HepG2 (cell line): ENCODE results near the gene SLC28A1. TPM values are rescaled to one million over a fixed set of nuclear protein-coding genes. Genes with fewer than 3 reads are reported as not detected.

ENCODE experiments used
- ATAC-seq: fragments of 200-7000 bp; cut with Tn5 transposase; 3 replicates; pipeline ENCODE4 v1.9.1; 2020; ENCODE audit warnings: mild to moderate bottlenecking, moderate library complexity
- BruUV-seq: library from RNA; stranded (reverse); fragments of 400-500 nt; replicated peaks from 2 replicates; lab custom pipeline; 2021; lab: Mats Ljungman, UMichigan
- CTCF ChIA-PET: fragments of 300-600 bp; formaldehyde crosslinking; extraction: SDS; loops from one replicate; lab custom pipeline; 2021; ENCODE audit warnings: low total read pairs, inconsistent platforms, low intra/inter-chr PET ratio; lab: Yijun Ruan, JAX
- POLR2A ChIA-PET: fragments of 350-600 bp; sonication (Branson Sonifier 250); formaldehyde crosslinking; loops from one replicate; lab custom pipeline; 2020; ENCODE audit warnings: antibody characterized with exemption, inconsistent platforms; lab: Yijun Ruan, JAX
- DNase-seq: peaks from one replicate; pipeline ENCODE4 v3.0.0-alpha.2; 2015; ENCODE audit warnings: low spot score
- FAIRE-seq: peaks from 3 replicates; lab custom pipeline; 2011; peaks lifted over from hg19 to GRCh38; lab: Jason Lieb, UNC
- H2AFZ ChIP-seq: one replicate; pipeline ENCODE4 v1.6.1; 2011; ENCODE audit warnings: low read length, inconsistent platforms
- H3K27ac ChIP-seq: fragments of 300-600 bp; 3 replicates; pipeline ENCODE4 v1.8.0; 2011; ENCODE audit warnings: mixed run types, mild to moderate bottlenecking, mixed read lengths, low read length, inconsistent platforms; ENCODE audit not compliant: insufficient read depth; ENCODE audit errors: extremely low read length
- H3K27me3 ChIP-seq, 2 experiments: fragments of 200-600 bp in 1 of 2; 2 replicates in 1 of 2; 3 replicates in 1 of 2; pipeline versions ENCODE4 v1.6.0 to v1.8.0; 2011; ENCODE audit warnings: low read length in 2 of 2, mild to moderate bottlenecking in 2 of 2, moderate library complexity in 2 of 2, inconsistent platforms in 1 of 2; ENCODE audit not compliant: insufficient read depth in 2 of 2, control insufficient read depth in 1 of 2
- H3K36me3 ChIP-seq, 2 experiments: fragments of 200-600 bp in 1 of 2; replicated peaks in 1 of 2; 2 replicates in 1 of 2; 3 replicates in 1 of 2; pipeline versions ENCODE4 v1.5.1 to v1.8.0; 2011; ENCODE audit warnings: low read length in 2 of 2, inconsistent platforms in 1 of 2; ENCODE audit not compliant: insufficient read depth in 2 of 2, control insufficient read depth in 1 of 2
- H3K4me1 ChIP-seq: 2 replicates; pipeline ENCODE4 v1.5.1; 2012; ENCODE audit warnings: low read length, inconsistent platforms; ENCODE audit not compliant: insufficient read depth
- H3K4me2 ChIP-seq: 2 replicates; pipeline ENCODE4 v1.6.0; 2011; ENCODE audit warnings: low read depth, low read length, inconsistent platforms
- H3K4me3 ChIP-seq, 3 experiments: fragments of 200-600 bp in 1 of 3; sonication (generic), shearing (Covaris generic) in 1 of 3; replicated peaks in 1 of 3; 2 replicates each; pipeline ENCODE4 v1.5.1; 2011 to 2016; ENCODE audit warnings: low read length in 3 of 3, inconsistent platforms in 2 of 3, low read depth in 2 of 3, mild to moderate bottlenecking in 2 of 3, control low read depth in 1 of 3, mixed read lengths in 1 of 3; ENCODE audit not compliant: insufficient read depth in 1 of 3
- H3K79me2 ChIP-seq: one replicate; pipeline ENCODE4 v1.6.1; 2011; ENCODE audit warnings: low read length, inconsistent platforms; ENCODE audit not compliant: insufficient read depth
- H3K9ac ChIP-seq: 2 replicates; pipeline ENCODE4 v1.6.0; 2011; ENCODE audit warnings: mild to moderate bottlenecking, low read depth, low read length, inconsistent platforms; ENCODE audit not compliant: insufficient read depth
- H3K9me3 ChIP-seq: 2 replicates; pipeline ENCODE4 v1.5.1; 2012; ENCODE audit warnings: mild to moderate bottlenecking, low read length
- H4K20me1 ChIP-seq: 2 replicates; pipeline ENCODE4 v1.6.0; 2011; ENCODE audit warnings: inconsistent platforms, mild to moderate bottlenecking, low read length, moderate library complexity; ENCODE audit not compliant: insufficient read depth
- BORCS8-MEF2B ChIP-seq: sonication (generic); formaldehyde crosslinking; IDR thresholded peaks from 2 replicates; pipeline ENCODE4 v1.8.0; 2022; ENCODE audit warnings: mild to moderate bottlenecking, missing genetic modification reagents
- DRAP1 ChIP-seq: IDR thresholded peaks from 2 replicates; pipeline ENCODE4 v1.6.1; 2016; ENCODE audit warnings: missing genetic modification reagents, missing compliant biosample characterization
- GTF2F1 ChIP-seq: fragments of 150-350 bp; IDR thresholded peaks from 2 replicates; pipeline ENCODE4 v1.6.1; 2014; ENCODE audit warnings: low read length
- MYC ChIP-seq: sonication (generic); formaldehyde crosslinking; IDR thresholded peaks from 2 replicates; pipeline ENCODE4 v1.9.0; 2021; ENCODE audit warnings: missing genetic modification reagents, borderline replicate concordance
- NFIB ChIP-seq: sonication (generic); formaldehyde crosslinking; IDR thresholded peaks from 2 replicates; pipeline ENCODE4 v1.9.0; 2021; ENCODE audit warnings: missing genetic modification reagents, mild to moderate bottlenecking, borderline replicate concordance
- SRY ChIP-seq: sonication (generic); formaldehyde crosslinking; IDR thresholded peaks from 2 replicates; pipeline ENCODE4 v1.8.0; 2022; ENCODE audit warnings: mild to moderate bottlenecking, missing genetic modification reagents
- U2AF2 ChIP-seq: fragments of 200-400 bp; formaldehyde crosslinking; IDR thresholded peaks from 2 replicates; pipeline ENCODE4 v1.6.1; 2017; ENCODE audit warnings: low read depth, mild to moderate bottlenecking, low read length
- ZFX ChIP-seq: sonication (generic); formaldehyde crosslinking; IDR thresholded peaks from 2 replicates; pipeline ENCODE4 v1.4.0; 2020; ENCODE audit warnings: mild to moderate bottlenecking, low read depth, missing genetic modification reagents, moderate library complexity
- ZHX2 ChIP-seq, 2 experiments: sonication (generic) in 1 of 2; formaldehyde crosslinking in 1 of 2; IDR thresholded peaks; 2 replicates each; pipeline versions ENCODE4 v1.6.1 to v1.9.0; 2014 to 2022; ENCODE audit warnings: antibody characterized with exemption in 1 of 2, borderline replicate concordance in 1 of 2, inconsistent platforms in 1 of 2, low read depth in 1 of 2, missing genetic modification reagents in 1 of 2
- ZMAT3 ChIP-seq: sonication (generic); formaldehyde crosslinking; conservative IDR thresholded peaks from 2 replicates; pipeline ENCODE4 v1.7.0; 2021; ENCODE audit warnings: missing genetic modification reagents
- ZNF121 ChIP-seq: sonication (generic); formaldehyde crosslinking; IDR thresholded peaks from 2 replicates; pipeline ENCODE4 v1.5.0; 2020; ENCODE audit warnings: mild to moderate bottlenecking, missing genetic modification reagents
- ZNF251 ChIP-seq: sonication (generic); formaldehyde crosslinking; IDR thresholded peaks from 2 replicates; pipeline ENCODE4 v1.9.0; 2021; ENCODE audit warnings: mild to moderate bottlenecking, missing genetic modification reagents
- ZNF460 ChIP-seq: sonication (generic); formaldehyde crosslinking; IDR thresholded peaks from 2 replicates; pipeline ENCODE4 v1.5.1; 2020; ENCODE audit warnings: missing genetic modification reagents, mild to moderate bottlenecking, borderline replicate concordance
- ZNF557 ChIP-seq: sonication (generic); formaldehyde crosslinking; IDR thresholded peaks from 2 replicates; pipeline ENCODE4 v1.4.0; 2020; ENCODE audit warnings: missing genetic modification reagents
- ZNF580 ChIP-seq: IDR thresholded peaks from 2 replicates; pipeline ENCODE4 v1.6.1; 2016; ENCODE audit warnings: low read depth, borderline replicate concordance
- ZNF619 ChIP-seq: sonication (generic); formaldehyde crosslinking; IDR thresholded peaks from 2 replicates; pipeline ENCODE4 v1.4.0; 2020; ENCODE audit warnings: mild to moderate bottlenecking, missing genetic modification reagents
- ZNF850 ChIP-seq: sonication (generic); formaldehyde crosslinking; conservative IDR thresholded peaks from 2 replicates; pipeline ENCODE4 v1.9.0; 2021; ENCODE audit warnings: mild to moderate bottlenecking, missing genetic modification reagents
- WGBS: methylation state at CpG from one replicate; pipeline ENCODE4 v1.1.6; 2017; ENCODE audit warnings: low lambda C conversion rate; 5-methylcytosine and 5-hydroxymethylcytosine counted together
- in situ Hi-C: cut with HindIII; loops from 2 replicates; pipeline ENCODE4 v1.10.0; 2017; ENCODE audit warnings: low pct_unique_long_range_greater_than_20kb; ENCODE audit not compliant: extremely low pct_ligation_motif_present
- intact Hi-C: fragments of 100-400 bp; cut with micrococcal nuclease; formaldehyde crosslinking; loops from one replicate; pipeline ENCODE4 v1.10.0; 2022; ENCODE audit not compliant: unreplicated experiment
- polyA plus RNA-seq, 8 experiments: library from polyadenylated mRNA; depleted of rRNA in 3 of 8; stranded (reverse) in 7 of 8; unstranded in 1 of 8; fragments of >200 nt; fragmentation: Illumina TruSeq in 4 of 8; extraction: Trizol in 4 of 8; gene quantifications; 2 replicates each; pipeline versions ENCODE4 v1.2.1 to v1.2.3, GENCODE V29; 2011 to 2016; ENCODE audit warnings: low read depth in 4 of 8, missing spikeins in 1 of 8, mixed read lengths in 1 of 8; ENCODE audit not compliant: insufficient read depth in 1 of 8
- total RNA-seq, 5 experiments: library from RNA; depleted of rRNA; stranded (reverse); fragments of >200 nt; fragmentation: Illumina TruSeq; extraction: Trizol; gene quantifications; 2 replicates each; pipeline ENCODE4 v1.2.3, GENCODE V29; 2016; ENCODE audit warnings: low read depth in 1 of 5

The SLC28A1 gene
- total and polyA plus RNA-seq, 2 of the 13 experiments (the other 11 are each of a cell fraction or from before 2014, with no cell fraction given) = 0.31 to 5.8 TPM

GRCh38 chr15:84883916-84884781, at the start of gene SLC28A1 (continued):
- no peak for TF ChIP-seq NFIB (CRISPR knock-in tag)
- no peak for TF ChIP-seq ZNF557 (CRISPR knock-in tag)
- TF ChIP-seq ZNF580 (CRISPR knock-in tag) = no peak
- no peak; the same call in 1 of the 2 replicates for TF ChIP-seq MYC
- no peak for TF ChIP-seq ZNF121

GRCh38 chr15:84834969-84835368, 49.5 kb upstream of the SLC28A1 start:
- Histone ChIP-seq H3K79me2 (no peaks in the 10 kb centered on the region), H3K4me3 (no peak overlapping the region), H3K4me2 (no peak overlapping the region), H4K20me1 (no peaks in the 10 kb centered on the region), H2AFZ (no peak overlapping the region), H3K9ac (no peak overlapping the region), H3K9me3 (no peaks in the 10 kb centered on the region), H3K27ac (no peak overlapping the region), H3K36me3 (no peaks in the 10 kb centered on the region), H3K27me3 (peaks cover 0 to 28% of the 10 kb centered on the region in 2 experiments; a peak in 3 of 5 replicates), H3K4me1 (peaks cover 6% of the 10 kb centered on the region; the same call in 1 of the 2 replicates)
- in situ Hi-C loops = loop anchor here (25.0 kb wide), 1 partner anchor 327 kb away; no protein-coding TSS in a partner anchor
- DNase-seq (no peak), ATAC-seq (peak; percentile 35; the same call in 1 of the 3 replicates), FAIRE-seq (no peak)
- intact Hi-C loops = no loop called here
- WGBS = 0% methylated on average over 1 of the region's 5 CpGs
- TF ChIP-seq BORCS8-MEF2B (no peak), U2AF2 (no peak), SRY (CRISPR knock-in tag) (no peak), ZHX2 (IDR thresholded peaks at IDR 0.05; ENCODE audit: low read depth) (no peak), ZHX2 (CRISPR knock-in tag; IDR thresholded peaks at IDR 0.05; ENCODE audit: borderline replicate concordance) (no peak), ZNF251 (no peak), ZNF850 (no peak), ZMAT3 (CRISPR knock-in tag) (no peak), DRAP1 (no peak), ZNF619 (no peak), ZFX (CRISPR knock-in tag) (no peak), GTF2F1 (no peak), ZNF460 (CRISPR knock-in tag) (no peak)
- CTCF ChIA-PET = no interaction called here
- POLR2A ChIA-PET = no interaction called here
- BruUV-seq = no TSS peak
